ENCODE data around the gene NAA60.

DNA sequence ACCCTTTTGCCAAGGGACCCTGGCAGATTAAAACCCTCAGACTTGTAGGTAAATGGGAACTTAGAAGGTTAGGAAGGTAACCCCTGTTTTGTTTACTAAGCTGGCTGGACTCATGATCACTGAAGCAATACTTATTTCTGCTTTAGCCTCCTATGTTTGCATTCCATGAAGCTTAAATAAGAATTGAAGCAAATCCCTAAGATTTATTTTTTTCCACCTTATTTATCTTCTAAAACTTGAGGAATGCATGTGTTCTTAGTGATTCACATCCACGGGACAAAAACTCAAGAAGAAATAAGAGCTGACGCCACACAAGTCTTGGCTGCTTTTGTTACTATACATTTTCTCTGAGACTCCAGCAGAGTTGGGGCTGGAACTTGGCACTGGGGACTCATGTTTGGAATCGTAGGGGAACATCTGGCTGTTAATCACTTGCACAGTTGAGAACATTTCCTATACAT is 92.8 kb downstream of the NAA60 start:
- TF ChIP-seq CTCF (IDR thresholded peaks at IDR 0.05) = no peak
- no peak for TF ChIP-seq POLR2A (IDR thresholded peaks at IDR 0.05)

All from vagina (tissue), 2 donors.